Measurements from ENCODE around the gene PRPF40B.

DNA sequence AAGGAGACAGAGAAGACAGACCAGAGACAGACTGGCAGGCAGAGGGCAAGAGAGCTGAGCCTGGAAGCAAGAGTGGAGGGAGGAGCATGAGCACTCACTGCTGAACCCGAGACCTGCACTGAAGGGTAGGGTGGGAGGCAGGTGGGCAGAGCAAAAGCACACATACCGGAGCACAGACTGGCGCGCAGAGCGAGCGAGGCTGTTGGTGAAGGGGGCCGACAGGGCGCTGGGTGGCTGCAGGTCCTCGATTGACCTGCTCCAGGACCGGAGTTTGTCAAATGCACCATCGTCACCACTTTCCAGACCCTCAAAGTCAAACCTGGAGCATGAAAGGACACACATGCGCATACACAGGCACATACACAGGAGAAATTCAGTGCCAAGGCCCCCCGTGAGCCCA, 34.9 kb downstream of the PRPF40B start:
- no peak for TF ChIP-seq POLR2A (IDR thresholded peaks at IDR 0.05)
- TF ChIP-seq, protein P1, sequence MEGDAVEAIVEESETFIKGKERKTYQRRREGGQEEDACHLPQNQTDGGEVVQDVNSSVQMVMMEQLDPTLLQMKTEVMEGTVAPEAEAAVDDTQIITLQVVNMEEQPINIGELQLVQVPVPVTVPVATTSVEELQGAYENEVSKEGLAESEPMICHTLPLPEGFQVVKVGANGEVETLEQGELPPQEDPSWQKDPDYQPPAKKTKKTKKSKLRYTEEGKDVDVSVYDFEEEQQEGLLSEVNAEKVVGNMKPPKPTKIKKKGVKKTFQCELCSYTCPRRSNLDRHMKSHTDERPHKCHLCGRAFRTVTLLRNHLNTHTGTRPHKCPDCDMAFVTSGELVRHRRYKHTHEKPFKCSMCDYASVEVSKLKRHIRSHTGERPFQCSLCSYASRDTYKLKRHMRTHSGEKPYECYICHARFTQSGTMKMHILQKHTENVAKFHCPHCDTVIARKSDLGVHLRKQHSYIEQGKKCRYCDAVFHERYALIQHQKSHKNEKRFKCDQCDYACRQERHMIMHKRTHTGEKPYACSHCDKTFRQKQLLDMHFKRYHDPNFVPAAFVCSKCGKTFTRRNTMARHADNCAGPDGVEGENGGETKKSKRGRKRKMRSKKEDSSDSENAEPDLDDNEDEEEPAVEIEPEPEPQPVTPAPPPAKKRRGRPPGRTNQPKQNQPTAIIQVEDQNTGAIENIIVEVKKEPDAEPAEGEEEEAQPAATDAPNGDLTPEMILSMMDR (IDR thresholded peaks at IDR 0.05): no peak
